Colon (tissue), 2 donors: ENCODE measurements around the gene PUM1.
"Not testable (repeated sequence)": the region's sequence is repeated elsewhere in the genome, so short reads cannot be mapped to it uniquely, and the experiment has no call there.

Source experiments
- FAIRE-seq: peaks from 2 replicates; lab custom pipeline; 2012; peaks lifted over from hg19 to GRCh38; lab: Jason Lieb, UNC
- donor health status: control.
- donor health status: control.

The PUM1 gene

DNA sequence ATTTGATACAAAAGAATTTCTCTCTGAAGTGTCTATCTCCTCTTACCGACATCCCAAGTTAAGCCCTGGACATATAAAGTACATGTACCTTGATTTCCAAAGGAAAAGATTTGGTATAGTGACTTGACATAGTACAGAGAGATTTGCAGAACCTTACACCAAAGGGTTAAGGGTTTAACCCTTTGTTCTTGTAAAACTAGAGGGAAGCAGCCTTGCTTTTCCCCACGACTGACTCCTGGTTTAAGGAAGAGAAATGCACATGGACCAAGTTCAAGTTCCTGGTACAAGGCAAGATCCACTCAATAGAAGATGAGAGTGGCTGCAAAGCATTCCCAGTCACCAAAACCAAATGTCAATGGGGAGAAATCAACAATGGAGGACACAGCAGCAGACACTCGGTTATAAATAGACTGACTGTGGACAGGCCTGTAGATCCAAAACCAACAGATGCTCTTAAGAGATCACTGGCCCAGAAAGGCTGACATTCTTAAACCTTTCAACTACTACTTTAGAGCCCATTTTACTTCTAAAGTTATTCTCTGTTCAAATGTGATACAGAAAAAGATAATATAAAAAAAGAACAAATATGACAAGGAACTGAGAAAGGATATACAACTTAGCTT lies 69.4 kb downstream of the PUM1 start:
- no peak for FAIRE-seq

DNA sequence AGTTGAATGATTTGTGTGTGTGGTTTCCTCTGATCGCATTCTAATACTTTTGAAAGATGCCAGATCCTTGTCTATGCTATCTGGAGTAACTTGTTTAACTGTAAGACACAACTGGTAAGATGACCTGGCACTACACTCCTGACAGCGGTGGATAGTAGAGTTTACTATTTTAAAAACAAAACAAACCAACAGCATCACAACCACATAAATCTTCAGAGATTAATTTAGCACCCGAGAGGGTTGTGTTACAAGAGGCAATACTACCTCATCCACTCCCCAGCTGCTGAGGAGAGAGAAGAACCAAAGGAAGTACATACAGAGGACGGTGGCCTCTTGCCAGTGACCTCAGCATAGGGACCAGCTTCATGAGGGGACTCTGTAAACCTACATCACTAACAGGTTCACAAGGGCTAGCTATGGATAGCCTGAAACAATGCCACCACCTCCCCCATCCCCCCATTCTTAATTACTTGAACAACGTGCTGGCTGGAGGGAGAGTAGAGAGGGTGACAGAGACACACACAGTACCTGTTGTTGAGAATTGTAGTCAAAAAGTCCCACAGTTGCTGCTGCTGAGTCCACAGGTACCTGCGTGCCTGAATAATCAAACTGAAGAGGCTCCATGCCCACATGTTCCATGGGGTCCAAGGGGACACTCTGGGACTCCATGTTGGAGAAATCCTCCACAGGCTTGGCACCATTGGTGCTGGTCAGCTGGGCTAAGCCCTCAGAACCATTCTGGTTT lies 73.5 kb downstream of the PUM1 start:
- no peak for FAIRE-seq

DNA sequence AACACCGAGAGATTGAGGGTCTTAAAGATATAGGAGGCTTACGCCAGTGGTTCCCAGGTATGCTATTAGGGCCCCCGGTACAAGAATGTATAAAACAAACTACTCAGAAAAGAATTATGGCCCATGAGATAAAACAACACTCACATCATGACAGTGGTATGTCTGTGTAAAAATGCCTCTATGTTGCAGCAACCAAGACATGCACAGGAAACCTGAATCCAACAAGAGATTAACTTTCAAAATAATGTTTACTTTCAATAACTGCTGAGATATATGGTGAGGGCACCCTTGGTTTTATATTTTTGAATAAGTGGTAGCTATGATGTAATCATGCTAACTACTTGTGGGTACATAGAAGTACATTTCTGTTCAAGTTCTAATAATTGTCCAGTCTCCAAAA lies 74.9 kb downstream of the PUM1 start:
- FAIRE-seq, result no peak

DNA sequence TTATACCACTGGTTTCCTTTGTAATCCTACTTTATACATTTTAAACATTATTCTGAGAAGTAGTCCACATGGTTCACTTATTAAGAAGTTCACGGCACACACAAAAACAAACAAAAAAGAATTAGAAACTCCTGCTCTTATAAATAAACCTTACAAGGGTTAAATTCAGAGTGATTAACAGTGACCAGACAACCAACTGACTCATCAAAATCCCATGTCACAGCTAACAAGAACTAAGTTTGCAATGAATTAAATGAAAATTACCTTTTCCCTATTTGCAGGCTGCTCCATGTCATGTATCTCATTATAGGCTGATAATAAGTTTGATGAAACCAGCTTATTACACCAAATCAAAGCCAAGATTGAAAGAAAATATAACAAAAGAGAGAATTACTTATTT lies 77.5 kb downstream of the PUM1 start:
- FAIRE-seq, result no peak

DNA sequence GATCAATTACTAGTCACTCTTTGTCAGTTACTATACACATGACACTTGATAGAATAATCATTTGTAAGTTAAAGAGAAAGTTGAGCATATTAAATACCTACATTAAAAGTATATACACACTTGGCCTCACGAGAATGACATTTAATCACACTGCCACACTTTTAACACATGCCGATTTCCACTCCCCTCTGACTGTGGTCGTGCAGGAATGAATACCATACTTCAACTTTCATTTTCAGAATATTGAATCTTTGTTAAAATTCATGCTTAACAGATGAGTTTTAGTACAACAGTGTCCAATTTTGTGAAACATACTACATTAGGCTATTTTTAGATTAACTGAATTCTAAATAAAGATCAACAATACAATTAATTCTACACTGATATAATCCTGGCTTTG lies 78.8 kb downstream of the PUM1 start:
- FAIRE-seq, result no peak

DNA sequence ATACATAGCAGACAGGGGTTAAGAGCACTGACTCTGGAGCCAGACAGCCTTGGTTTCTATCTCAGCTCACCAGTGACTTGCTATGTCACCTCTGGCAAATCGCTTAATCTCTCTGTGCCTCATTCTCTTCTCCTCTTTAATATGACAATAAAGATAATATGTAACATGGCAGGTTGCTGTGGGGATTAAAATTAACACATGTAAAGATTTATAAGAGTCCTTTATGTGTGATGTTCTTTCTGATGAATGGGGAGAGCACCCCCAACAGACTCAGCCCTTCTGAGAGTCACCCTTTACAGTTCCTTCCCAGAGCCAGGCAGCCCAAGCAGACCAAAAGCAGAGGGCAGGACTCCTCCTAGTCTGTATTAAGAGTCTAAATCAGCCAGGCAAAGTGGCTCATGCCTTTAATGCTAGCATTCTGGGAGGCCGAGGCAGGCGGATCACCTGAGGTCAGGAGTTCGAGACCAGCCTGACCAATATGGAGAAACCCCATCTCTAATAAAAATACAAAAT lies 80.5 kb downstream of the PUM1 start:
- FAIRE-seq, result no peak

DNA sequence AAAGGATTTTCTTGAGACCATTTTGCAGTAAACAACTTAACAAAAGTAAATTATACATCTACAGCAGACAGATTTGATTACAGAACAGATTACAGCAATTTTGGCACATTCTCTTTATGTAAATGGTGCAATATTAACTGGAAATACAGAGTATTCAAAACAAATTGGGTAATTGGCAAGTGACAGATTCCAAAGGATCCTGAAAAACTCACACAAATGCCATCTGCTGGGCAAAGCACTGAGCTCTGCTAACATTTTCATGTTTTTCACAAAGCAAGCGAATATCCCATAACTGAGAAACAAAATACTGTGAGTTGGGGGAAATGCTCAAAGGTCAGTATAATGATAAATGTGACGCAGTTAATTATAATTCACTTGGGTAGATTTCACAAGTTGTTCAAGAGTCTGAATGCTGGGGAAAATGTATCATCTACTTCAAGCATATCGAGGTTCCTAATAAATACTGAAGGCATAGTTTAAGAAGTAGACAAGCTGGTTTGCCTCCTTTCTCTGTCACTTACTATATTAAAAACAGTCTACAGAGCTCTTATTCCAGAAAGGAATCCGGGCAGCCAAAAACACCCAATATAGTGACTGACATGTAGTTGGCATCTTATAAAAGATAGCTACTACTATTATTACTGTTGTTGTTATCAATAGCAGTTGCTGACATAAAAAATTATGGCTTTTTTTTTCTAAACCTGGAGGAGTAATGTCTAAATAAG lies 81.2 kb downstream of the PUM1 start:
- no peak for FAIRE-seq

DNA sequence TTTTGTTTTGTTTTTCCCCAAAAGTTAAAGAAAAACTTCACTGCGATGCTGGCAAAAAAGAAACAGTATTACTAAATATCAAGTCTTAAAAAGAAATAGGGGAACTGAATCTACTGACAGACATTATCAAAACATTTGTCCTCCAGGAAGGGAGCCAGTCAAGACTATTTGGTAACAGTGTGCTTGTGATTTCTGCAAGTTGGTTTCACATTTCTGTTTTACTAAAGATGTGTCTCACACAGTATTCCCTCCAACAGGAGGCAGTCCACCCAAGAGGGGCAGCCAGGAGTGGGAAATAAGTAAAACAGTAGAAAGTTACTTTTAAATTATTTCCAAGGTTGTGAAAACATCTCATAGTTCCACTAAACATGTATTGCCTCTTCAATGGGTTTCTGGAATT lies 82.6 kb downstream of the PUM1 start:
- FAIRE-seq, result no peak

DNA sequence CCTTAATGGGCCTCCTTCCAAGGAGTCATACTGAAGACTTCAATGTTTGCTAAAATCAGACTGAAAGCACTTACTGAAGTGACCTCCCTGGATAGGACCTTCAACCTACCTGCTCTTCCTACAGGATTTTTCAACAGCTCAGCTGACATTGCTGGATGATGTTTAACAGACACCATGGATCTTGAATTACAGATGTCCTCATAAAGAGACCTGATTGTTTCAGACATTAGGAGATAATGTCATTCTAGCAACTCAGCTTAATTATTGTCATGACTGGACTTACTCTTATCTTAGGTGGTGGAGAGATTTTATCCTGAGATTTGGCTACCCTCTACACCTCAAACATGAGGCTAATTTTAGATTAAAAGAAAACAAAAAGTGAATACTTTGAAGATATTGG lies 83.1 kb downstream of the PUM1 start:
- no peak for FAIRE-seq

DNA sequence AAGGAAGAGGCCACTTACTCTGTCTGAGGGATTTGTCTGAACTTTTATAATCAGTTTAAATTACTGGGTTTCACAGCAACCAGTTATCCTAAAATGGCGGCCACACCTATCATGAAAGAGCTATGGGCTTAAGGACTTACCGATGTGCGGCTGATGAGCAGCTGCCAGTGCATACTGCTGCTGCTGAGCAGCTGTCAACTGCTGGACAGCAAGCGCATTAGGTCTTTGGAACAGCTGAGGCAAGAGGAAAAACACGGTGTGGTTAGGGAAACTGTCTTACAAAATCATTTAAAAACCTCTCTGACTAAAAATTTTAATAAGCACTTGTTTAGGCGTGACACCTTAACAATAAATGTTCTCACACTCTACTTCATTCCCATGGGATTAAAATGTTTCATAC lies 84.3 kb downstream of the PUM1 start:
- FAIRE-seq, result no peak

DNA sequence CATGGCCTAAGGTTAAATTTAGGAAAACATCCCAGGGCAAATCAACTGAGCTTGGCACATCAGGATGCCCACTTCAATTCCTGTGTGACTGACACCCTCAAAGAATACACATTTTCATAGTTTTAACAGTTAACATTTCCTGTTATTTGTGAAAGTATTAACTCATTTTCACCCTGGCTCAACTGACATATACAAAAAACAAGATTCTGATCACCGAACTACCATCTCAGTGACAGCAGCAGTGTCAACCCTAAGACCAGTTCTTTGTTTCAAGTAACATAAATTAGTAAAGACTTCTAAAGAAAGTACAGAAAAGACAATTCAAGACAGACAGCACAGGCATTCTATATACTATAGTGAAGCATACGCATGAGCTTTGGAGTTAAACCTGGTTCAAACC lies 88.0 kb downstream of the PUM1 start:
- no peak for FAIRE-seq

DNA sequence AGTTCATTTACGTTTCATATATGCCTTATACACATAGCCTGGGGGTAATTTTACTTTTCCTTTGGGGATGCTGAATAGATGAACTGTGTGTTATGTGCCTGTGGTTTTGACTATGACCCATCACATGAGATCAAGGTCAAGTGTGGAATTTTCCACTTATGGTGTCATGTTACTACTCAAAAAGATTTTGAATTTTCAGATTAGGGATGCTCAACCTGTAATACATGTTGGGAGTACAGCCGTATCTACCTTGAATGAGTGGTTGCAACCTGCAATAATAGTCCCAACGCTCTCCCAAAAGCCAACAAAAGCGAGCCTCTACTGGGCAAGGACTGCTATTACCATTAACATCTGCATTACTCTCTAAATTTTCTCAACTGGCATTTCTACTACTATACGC lies 88.4 kb downstream of the PUM1 start:
- FAIRE-seq, result no peak

DNA sequence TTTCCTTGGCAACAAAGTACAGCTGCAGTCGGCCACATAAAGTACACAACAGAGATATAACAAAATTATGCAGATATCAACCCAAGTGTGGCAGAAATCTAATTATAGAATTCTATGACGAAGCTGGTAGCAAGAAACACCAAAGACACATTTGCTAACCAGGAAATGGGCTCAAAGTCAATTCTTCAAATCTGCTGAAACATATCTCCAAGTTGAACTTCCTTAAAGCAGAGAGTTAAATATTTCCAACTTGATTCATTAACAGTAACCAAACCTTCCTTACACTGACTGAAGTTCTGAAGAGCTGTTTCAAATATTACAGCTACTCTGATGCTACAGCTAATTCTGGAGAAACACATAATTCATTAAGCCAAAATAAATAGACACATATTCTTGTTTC lies 89.4 kb downstream of the PUM1 start:
- no peak for FAIRE-seq

DNA sequence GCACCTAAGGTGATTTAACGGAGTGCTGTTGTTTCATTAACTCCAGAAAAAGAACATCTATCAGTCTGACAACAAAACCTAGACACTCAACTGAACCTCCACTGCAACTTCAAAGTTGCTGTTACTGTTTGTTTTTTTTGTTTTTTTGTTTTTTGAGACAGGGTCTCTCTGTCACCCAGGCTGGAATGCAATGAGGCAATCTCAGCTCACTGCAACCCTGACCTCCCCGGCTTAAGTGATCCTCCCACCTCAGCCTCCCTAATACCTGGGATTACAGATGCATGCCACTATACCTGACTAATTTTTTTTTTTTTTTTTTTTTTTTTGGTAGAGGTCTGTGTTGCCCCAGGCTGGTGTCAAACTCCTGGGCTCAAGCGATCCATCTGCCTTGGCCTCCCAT lies 90.3 kb downstream of the PUM1 start:
- no peak for FAIRE-seq

DNA sequence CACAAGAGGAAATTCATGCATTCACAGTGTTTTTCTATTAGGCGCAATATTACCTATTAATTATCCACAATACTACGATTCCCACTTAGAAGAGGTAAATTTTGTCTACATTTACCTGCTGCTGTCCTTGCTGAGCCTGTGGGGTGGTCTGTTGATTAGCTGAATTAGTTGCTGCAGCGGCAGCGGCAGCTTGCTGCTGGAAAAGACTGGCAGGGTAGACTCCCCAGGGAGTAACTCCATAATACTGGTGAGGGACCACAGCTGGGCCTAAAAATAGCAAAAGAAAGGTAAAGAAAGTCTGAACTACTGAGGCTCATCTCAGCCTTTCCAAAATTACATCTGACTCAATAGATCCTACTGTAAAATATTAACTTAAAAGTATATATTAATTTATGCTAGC lies 91.0 kb downstream of the PUM1 start:
- FAIRE-seq, result no peak

DNA sequence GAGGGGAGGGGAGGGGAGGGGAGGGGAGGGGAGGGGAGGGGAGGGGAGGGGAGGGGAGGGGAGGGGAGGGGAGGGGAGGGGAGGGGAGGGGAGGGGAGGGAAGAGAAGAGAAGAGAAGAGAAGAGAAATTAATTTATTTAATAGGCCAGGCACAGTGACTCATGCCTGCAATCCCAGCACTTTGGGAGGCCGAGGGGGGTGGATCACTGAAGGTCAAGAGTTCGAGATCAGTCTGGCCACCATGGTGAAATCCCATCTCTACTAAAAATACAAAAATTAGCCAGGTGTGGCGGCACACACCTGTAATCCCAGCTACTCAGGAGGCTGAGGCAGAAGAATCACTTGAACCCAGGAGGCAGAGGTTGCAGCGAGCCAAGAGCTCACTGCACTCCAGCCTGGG lies 93.2 kb downstream of the PUM1 start:
- not testable (repeated sequence) for FAIRE-seq

DNA sequence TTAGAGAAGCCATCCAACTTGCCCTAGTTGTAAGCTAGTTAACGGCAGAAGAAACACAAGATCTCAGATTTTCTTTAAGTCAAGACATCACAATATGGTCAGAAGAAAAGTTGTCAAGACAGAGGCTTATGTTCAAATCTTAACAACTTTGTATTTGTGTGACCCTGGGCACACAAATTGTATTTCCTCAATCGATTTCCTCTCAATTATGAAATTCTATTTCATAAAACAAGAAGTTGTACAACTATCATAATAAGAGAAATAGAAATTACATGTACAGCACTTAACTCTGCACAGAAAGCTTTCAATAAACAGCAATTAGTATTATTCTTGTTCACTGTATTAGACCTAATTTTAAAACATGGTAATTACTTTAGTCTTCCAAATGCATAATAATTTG lies 94.0 kb downstream of the PUM1 start:
- no peak for FAIRE-seq

DNA sequence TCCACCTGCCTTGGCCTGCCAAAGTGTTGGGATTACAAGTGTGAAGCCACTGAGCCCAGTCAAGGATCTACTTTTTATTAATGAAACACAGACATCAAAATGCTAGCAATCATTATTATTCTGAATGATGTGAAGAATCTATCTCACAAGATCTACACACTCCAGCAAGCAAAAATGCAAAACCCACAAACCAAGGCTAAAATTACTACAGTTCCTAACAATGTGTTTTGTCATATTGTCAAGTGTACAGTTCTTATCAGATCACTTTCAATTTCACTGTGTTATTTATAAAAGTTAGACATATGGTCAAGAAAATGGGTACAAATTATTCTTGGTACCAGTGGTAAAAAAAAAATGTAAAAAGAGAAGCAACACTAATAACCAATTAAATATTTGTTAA lies 95.6 kb downstream of the PUM1 start:
- FAIRE-seq, result no peak

DNA sequence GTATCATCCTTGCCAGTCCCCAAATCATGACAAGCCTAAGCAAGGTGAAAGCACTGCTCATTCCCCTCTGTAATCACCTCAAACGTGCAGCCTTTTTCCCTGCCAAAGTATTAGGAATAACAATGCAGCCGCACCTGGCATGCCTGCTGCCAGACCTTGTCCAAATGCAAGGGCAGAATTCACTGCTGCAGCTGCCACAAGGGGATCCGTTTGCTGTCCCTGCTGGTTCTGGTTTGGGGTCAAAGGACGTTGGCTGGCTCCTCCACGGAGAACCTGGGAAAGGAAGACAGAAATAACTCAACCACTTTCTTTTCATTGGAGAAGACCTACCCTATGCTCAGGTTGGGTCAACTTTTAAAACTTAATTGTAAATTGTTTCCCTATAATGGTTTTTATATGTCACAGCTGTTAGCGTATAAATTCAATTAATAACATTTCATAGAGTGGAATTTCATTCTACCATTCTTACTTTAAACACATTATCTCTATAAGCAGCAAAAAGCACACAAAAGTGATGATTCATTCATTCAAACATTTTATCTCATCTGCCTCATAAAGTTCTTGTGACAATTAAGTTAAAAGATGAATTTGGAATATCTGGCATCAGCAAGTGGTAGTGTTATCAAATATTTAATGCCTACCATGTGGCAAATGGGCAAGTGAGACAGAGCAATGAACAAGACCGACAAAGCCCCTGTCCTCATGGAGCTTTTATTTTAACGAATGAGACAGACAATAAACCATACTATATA lies 97.1 kb downstream of the PUM1 start:
- no peak for FAIRE-seq

DNA sequence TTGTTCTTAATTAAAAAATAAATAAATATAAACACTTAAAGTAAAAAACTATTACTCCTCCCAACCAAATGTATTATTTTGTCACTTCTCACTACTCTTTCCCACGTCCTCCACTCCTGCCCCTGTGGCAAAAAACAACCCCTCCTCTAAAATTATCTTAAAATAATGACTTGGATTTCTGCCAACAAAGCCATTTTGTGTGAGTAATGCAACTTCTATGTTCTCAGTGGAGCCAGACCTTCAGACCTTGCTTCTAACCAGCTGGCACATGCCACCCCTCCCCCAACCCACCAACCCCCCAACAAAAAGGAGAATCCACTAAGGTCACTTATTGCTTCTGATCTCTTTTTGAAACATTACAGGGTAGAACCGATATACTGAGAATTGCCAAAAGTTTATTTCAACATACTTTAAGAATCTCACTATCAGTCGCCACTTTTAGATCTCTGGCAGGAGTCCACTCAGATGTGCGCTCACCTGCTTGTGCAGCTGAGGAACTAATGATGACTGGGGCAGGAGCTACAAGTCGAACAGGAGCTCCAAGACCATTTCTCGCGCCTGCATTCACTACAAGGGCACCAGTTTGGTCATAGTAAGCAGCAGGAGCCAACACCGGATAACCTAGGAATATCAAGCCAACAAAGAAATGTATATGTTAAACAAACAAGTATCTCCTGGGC lies 98.7 kb downstream of the PUM1 start:
- no peak for FAIRE-seq

DNA sequence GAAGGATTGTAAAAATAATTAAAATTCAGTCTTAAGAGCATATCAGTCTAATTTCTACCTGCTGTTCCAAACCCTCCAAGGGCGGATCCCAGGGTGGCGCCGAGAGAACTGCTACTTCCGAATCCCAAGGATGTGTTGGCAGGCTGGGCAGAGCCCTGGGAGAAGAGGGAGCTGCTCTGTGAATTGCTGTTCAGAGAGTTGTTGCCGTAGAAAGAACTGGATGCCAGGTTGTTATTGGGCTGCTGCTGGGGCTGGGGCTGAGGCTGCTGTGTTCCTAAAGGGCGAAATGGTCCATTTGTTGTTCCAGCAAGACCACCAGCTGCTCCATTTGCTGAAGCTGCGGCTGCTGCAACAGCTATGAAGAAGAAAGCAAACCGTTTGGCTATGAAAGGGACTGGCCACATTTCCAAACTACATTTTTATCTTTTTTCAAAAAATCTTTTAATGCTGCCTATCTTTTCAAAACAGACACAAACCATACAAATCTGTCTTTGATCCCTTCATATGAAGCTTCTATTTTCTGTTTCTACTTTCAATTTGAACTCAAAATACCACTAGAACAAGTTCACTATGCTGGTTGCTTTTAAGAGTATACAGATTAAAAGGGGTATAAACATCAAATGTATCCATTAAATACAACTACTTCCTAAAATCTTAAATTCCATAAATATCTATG lies 99.5 kb downstream of the PUM1 start:
- FAIRE-seq, result no peak
